GM12872 (cell line): ENCODE data around the gene STIM2.

Experiments used
- CTCF ChIP-seq: IDR thresholded peaks from 3 replicates; pipeline ENCODE4 v1.5.1; 2011; ENCODE audit warnings: low read depth, mild to moderate bottlenecking, low read length, moderate library complexity; ENCODE audit not compliant: insufficient read depth

STIM2 gene

GRCh38 chr4:26893491-26893890 lies 32.9 kb downstream of the STIM2 start:
- no peak for TF ChIP-seq CTCF

- no peak for TF ChIP-seq CTCF
Measured at GRCh38 chr4:26896636-26897035, 36.0 kb downstream of the STIM2 start.

GRCh38 chr4:26899991-26900390 lies 39.4 kb downstream of the STIM2 start:
- no peak for TF ChIP-seq CTCF

- TF ChIP-seq CTCF = no peak
Measured at GRCh38 chr4:26900765-26901164, 40.1 kb downstream of the STIM2 start.

DNA sequence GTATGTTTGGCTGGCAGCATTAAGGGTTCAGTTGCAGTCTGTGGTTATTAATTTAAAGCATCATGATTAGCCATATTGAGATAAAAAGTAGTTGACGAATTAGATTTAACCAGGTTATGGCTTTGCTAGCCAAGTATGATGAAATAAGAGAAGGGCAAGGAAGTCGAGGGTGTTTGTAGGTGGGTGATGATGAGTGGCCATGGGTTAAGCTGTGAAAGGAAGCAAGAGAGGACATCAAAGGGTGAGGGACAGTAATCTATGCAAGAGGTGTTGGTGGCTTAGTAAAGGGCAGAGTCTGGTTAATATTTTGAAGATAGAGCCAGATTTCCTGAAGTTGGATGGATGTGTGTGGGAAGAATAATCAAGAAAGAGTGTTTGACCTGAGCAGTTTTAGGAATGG lies 44.5 kb downstream of the STIM2 start:
- TF ChIP-seq CTCF = no peak

GRCh38 chr4:26907731-26908599 lies 47.3 kb downstream of the STIM2 start:
- TF ChIP-seq CTCF = no peak

GRCh38 chr4:26909369-26909768 lies 48.7 kb downstream of the STIM2 start:
- no peak for TF ChIP-seq CTCF
